ENCODE results near the gene C11orf24.

DNA sequence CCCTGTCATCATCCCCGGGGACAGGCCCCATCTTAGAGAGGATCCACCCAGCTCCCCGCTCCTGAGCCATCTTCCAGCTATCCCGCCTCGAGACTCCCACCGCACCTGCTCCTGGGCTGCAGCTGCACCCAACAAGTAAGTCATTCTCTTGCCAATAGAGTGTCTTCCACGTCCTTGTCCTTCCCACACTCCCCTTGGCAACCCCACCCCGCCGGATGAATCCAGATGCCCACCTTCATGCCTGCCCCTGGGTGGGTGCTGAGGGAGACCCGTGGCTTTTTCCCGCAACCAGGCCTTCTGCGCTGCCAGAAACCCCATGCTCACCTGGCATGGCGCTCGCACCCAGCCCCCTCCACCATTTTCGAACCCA, 11.1 kb upstream of the C11orf24 start:
- TF ChIP-seq POLR2AphosphoS5 (IDR thresholded peaks at IDR 0.05; ENCODE audit: borderline replicate concordance, low read depth, low read length) (no peak), EZH2 (IDR thresholded peaks at IDR 0.05) (no peak), FOXP2 (optimal IDR thresholded peaks at IDR 0.05; ENCODE audit: control extremely low read depth, extremely low read length, insufficient read depth) (no peak)

Measured in SK-N-MC (cell line).